Measurements from ENCODE around the gene UBE2D1. TPM values are rescaled to one million over a fixed set of nuclear protein-coding genes. Genes with fewer than 3 reads are reported as not detected.

Gene UBE2D1
- total and polyA plus RNA-seq, 2 donors (not counting 1 experiment from before 2014, with no cell fraction given): 12.1 to 21.4 TPM

DNA sequence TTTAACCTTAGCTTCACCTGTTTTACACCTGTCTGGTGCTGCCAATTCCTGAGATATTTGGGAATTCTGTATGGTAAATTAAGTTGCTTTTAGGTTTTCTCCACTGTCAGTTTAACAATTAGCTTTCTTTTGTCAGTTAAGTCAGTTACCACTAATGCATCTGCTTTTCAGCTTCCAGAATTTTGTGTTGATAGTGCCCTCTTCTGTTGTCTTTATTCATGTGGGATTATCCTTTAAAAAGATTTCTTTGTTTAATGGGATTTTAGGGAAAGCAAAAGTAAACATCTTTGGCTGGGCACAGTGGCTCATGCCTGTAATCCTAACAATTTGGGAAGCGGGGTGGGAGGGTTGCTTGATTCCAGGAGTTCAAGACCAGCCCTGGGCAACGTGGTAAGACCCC, 58.5 kb downstream of the UBE2D1 start:
- Histone ChIP-seq H3K4me3 (replicated peaks in 1 of 4; ENCODE audit: control extremely low read depth in 1 of 4, insufficient read depth in 1 of 4, low read depth in 3 of 4, low read length in 4 of 4) (no peak overlapping the region), H4K20me1 (ENCODE audit: control insufficient read depth, extremely low read depth, insufficient read depth, low read length) (no peaks in the 10 kb centered on the region), H3K9me3 (ENCODE audit: control insufficient read depth, insufficient read depth, low read depth, low read length) (no peaks in the 10 kb centered on the region), H3K27ac (ENCODE audit: insufficient read depth, low read length) (no peak overlapping the region), H2AFZ (ENCODE audit: low read length) (no peak overlapping the region), H3K36me3 (ENCODE audit: control insufficient read depth, insufficient read depth, low read length) (peaks cover 3% of the 10 kb centered on the region), H3K4me1 (ENCODE audit: control insufficient read depth, extremely low read depth, insufficient read depth, low read length) (no peaks in the 10 kb centered on the region), H3K9ac (ENCODE audit: insufficient read depth, low read length) (no peak overlapping the region), H3K79me2 (ENCODE audit: control insufficient read depth, insufficient read depth, low read length) (peaks cover 2% of the 10 kb centered on the region), H3K4me2 (ENCODE audit: extremely low read depth, insufficient read depth, low read length) (no peak overlapping the region), H3K27me3 (ENCODE audit: control insufficient read depth, insufficient read depth, low read length) (no peaks in the 10 kb centered on the region)
- peak in 1 of 2 donors; percentile 47 for DNase-seq (ENCODE audit: low read depth in 2 of 2)
- TF ChIP-seq EZH2 (IDR thresholded peaks at IDR 0.05; ENCODE audit: low read length, missing control alignments): no peak
- TF ChIP-seq, protein P1, sequence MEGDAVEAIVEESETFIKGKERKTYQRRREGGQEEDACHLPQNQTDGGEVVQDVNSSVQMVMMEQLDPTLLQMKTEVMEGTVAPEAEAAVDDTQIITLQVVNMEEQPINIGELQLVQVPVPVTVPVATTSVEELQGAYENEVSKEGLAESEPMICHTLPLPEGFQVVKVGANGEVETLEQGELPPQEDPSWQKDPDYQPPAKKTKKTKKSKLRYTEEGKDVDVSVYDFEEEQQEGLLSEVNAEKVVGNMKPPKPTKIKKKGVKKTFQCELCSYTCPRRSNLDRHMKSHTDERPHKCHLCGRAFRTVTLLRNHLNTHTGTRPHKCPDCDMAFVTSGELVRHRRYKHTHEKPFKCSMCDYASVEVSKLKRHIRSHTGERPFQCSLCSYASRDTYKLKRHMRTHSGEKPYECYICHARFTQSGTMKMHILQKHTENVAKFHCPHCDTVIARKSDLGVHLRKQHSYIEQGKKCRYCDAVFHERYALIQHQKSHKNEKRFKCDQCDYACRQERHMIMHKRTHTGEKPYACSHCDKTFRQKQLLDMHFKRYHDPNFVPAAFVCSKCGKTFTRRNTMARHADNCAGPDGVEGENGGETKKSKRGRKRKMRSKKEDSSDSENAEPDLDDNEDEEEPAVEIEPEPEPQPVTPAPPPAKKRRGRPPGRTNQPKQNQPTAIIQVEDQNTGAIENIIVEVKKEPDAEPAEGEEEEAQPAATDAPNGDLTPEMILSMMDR (conservative IDR thresholded peaks at IDR 0.05 in 1 of 2, IDR thresholded peaks at IDR 0.05 in 1 of 2; ENCODE audit: low read depth in 1 of 2, low read length in 2 of 2): peak in 1 of 2 donors; percentile 24

- Histone ChIP-seq H3K9ac (ENCODE audit: insufficient read depth, low read length) (no peak overlapping the region), H3K27ac (ENCODE audit: insufficient read depth, low read length) (no peak overlapping the region), H3K36me3 (ENCODE audit: control insufficient read depth, insufficient read depth, low read length) (peaks cover 2% of the 10 kb centered on the region), H3K4me3 (replicated peaks in 1 of 4; ENCODE audit: control extremely low read depth in 1 of 4, insufficient read depth in 1 of 4, low read depth in 3 of 4, low read length in 4 of 4) (no peak overlapping the region), H3K4me1 (ENCODE audit: control insufficient read depth, extremely low read depth, insufficient read depth, low read length) (no peaks in the 10 kb centered on the region), H2AFZ (ENCODE audit: low read length) (no peak overlapping the region), H3K9me3 (ENCODE audit: control insufficient read depth, insufficient read depth, low read depth, low read length) (no peaks in the 10 kb centered on the region), H4K20me1 (ENCODE audit: control insufficient read depth, extremely low read depth, insufficient read depth, low read length) (no peaks in the 10 kb centered on the region), H3K79me2 (ENCODE audit: control insufficient read depth, insufficient read depth, low read length) (peaks cover 1% of the 10 kb centered on the region), H3K27me3 (ENCODE audit: control insufficient read depth, insufficient read depth, low read length) (no peaks in the 10 kb centered on the region), H3K4me2 (ENCODE audit: extremely low read depth, insufficient read depth, low read length) (no peak overlapping the region)
- DNase-seq (ENCODE audit: low read depth in 2 of 2): no peak
- no peak for TF ChIP-seq EZH2 (IDR thresholded peaks at IDR 0.05; ENCODE audit: low read length, missing control alignments)
- TF ChIP-seq, protein P1 (conservative IDR thresholded peaks at IDR 0.05 in 1 of 2, IDR thresholded peaks at IDR 0.05 in 1 of 2; ENCODE audit: low read depth in 1 of 2, low read length in 2 of 2): no peak
These were observed 59.7 kb downstream of the UBE2D1 start for GRCh38 chr10:58394471-58394870.

- Histone ChIP-seq H3K9me3 (ENCODE audit: control insufficient read depth, insufficient read depth, low read depth, low read length) (no peaks in the 10 kb centered on the region), H3K4me1 (ENCODE audit: control insufficient read depth, extremely low read depth, insufficient read depth, low read length) (no peaks in the 10 kb centered on the region), H3K4me3 (replicated peaks in 1 of 4; ENCODE audit: control extremely low read depth in 1 of 4, insufficient read depth in 1 of 4, low read depth in 3 of 4, low read length in 4 of 4) (no peak overlapping the region), H3K27me3 (ENCODE audit: control insufficient read depth, insufficient read depth, low read length) (no peaks in the 10 kb centered on the region), H3K79me2 (ENCODE audit: control insufficient read depth, insufficient read depth, low read length) (no peaks in the 10 kb centered on the region), H4K20me1 (ENCODE audit: control insufficient read depth, extremely low read depth, insufficient read depth, low read length) (no peaks in the 10 kb centered on the region), H3K9ac (ENCODE audit: insufficient read depth, low read length) (no peak overlapping the region), H3K4me2 (ENCODE audit: extremely low read depth, insufficient read depth, low read length) (no peak overlapping the region), H2AFZ (ENCODE audit: low read length) (no peak overlapping the region), H3K36me3 (ENCODE audit: control insufficient read depth, insufficient read depth, low read length) (no peaks in the 10 kb centered on the region), H3K27ac (ENCODE audit: insufficient read depth, low read length) (no peak overlapping the region)
- no peak for DNase-seq (ENCODE audit: low read depth in 2 of 2)
- TF ChIP-seq, protein P1 (conservative IDR thresholded peaks at IDR 0.05 in 1 of 2, IDR thresholded peaks at IDR 0.05 in 1 of 2; ENCODE audit: low read depth in 1 of 2, low read length in 2 of 2): no peak
These were observed 61.3 kb downstream of the UBE2D1 start for GRCh38 chr10:58396057-58396456.

Data from fibroblast of lung (primary cell).